Activated CD4-positive, alpha-beta T cell treated with anti-CD3 and anti-CD28 coated beads for 36 hours (primary cell): ENCODE data around the gene TNNC2. TPM values are rescaled to one million over a fixed set of nuclear protein-coding genes. Genes with fewer than 3 reads are reported as not detected.

Source experiments
- ATAC-seq: fragments of 200-7000 bp; cut with Tn5 transposase; one replicate; pipeline ENCODE4 v1.10.0; 2021; ENCODE audit warnings: mild to moderate bottlenecking, moderate library complexity
- CTCF ChIA-PET: fragments of 350-600 bp; sonication (Branson Sonifier 250); formaldehyde crosslinking; loops from one replicate; lab custom pipeline; 2021; ENCODE audit warnings: antibody characterized with exemption; lab: Charles Lee
- POLR2A ChIA-PET: fragments of 350-600 bp; sonication (Branson Sonifier 250); formaldehyde crosslinking; loops from one replicate; lab custom pipeline; 2021; ENCODE audit warnings: antibody characterized with exemption, inconsistent platforms; lab: Charles Lee
- DNase-seq: peaks from one replicate; pipeline ENCODE4 v3.0.0-alpha.2; 2020
- H3K27ac Mint-ChIP-seq: one replicate; pipeline ENCODE4 v1.8.0; 2021; ENCODE audit warnings: mixed read lengths
- H3K27me3 Mint-ChIP-seq: one replicate; pipeline ENCODE4 v1.8.0; 2021; ENCODE audit warnings: mixed read lengths
- H3K36me3 Mint-ChIP-seq: one replicate; pipeline ENCODE4 v1.8.0; 2021; ENCODE audit warnings: low read depth, mixed read lengths
- H3K4me1 Mint-ChIP-seq: one replicate; pipeline ENCODE4 v1.8.0; 2021; ENCODE audit warnings: mixed read lengths
- H3K4me3 Mint-ChIP-seq: one replicate; pipeline ENCODE4 v1.8.0; 2021; ENCODE audit warnings: mild to moderate bottlenecking, moderate library complexity, mixed read lengths
- H3K9me3 Mint-ChIP-seq: one replicate; pipeline ENCODE4 v1.8.0; 2021; ENCODE audit warnings: low read depth, mixed read lengths
- intact Hi-C, 2 experiments: fragments of 100-400 bp; cut with DNase I in 1 of 2; cut with micrococcal nuclease in 1 of 2; formaldehyde crosslinking; loops; one replicate each; pipeline versions ENCODE4 v1.14.2 to v1.15.1; 2022 to 2024; cut with DNase I, micrococcal nuclease
- total RNA-seq, 2 experiments: library from RNA; stranded (reverse); gene quantifications; one replicate each; pipeline ENCODE4 v1.2.3, GENCODE V29; 2021

Gene TNNC2
- total RNA-seq, 2 experiments from 2014 or later: not detected

DNA sequence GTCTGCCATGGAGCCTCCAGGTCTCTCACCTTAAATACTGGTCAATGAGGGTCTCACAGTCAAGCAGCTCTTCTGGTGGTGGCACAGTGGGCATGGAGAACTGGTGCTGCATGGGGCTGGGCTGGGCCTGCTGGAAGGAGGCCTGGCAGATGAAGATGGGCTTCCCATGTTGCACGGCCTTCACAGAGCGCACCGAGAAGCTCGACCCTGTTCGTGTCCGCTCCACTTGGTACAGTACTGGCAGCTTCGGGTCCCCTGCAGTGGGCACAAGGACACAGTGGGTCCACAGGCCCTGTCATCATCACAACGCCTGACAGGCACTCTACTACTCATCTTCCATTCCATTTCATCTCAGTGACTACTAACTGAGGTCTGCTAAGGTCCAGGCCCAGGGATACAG is 21.3 kb upstream of the TNNC2 start:
- no peak overlapping the region for H3K27ac Mint-ChIP-seq
- H3K4me1 Mint-ChIP-seq: peaks cover under 1% of the 10 kb centered on the region

GRCh38 chr20:45845452-45845851 is 18.3 kb upstream of the TNNC2 start:
- Mint-ChIP-seq H3K4me3 (no peak overlapping the region), H3K36me3 (peaks cover 11% of the 10 kb centered on the region), H3K27ac (no peak overlapping the region), H3K4me1 (no peaks in the 10 kb centered on the region), H3K9me3 (no peaks in the 10 kb centered on the region), H3K27me3 (no peaks in the 10 kb centered on the region)
- DNase-seq (no peak), ATAC-seq (no peak)
- ChIA-PET POLR2A (no interaction called here), CTCF (interaction anchor here (1.0 kb wide), 1 partner anchor 14 kb away, joined by 3 read pairs; no protein-coding TSS in a partner anchor)
- intact Hi-C loops: no loop called here

More for the DNA sequence above, 21.3 kb upstream of the TNNC2 start:
- ATAC-seq (no peak), DNase-seq (no peak)
- Mint-ChIP-seq H3K36me3 (peaks cover 18% of the 10 kb centered on the region), H3K27me3 (no peaks in the 10 kb centered on the region), H3K9me3 (no peaks in the 10 kb centered on the region), H3K4me3 (no peak overlapping the region)
- intact Hi-C loops: no loop called here
- ChIA-PET CTCF (no interaction called here), POLR2A (interaction anchor here (0.6 kb wide), 1 partner anchor 33 kb away, joined by 3 read pairs; no protein-coding TSS in a partner anchor)

GRCh38 chr20:45843506-45843905 is 16.4 kb upstream of the TNNC2 start:
- intact Hi-C loops: no loop called here
- ATAC-seq: no peak
- H3K4me3 Mint-ChIP-seq: no peak overlapping the region
- H3K4me1 Mint-ChIP-seq: no peaks in the 10 kb centered on the region
- no peaks in the 10 kb centered on the region for H3K27me3 Mint-ChIP-seq
- peaks cover 9% of the 10 kb centered on the region for H3K36me3 Mint-ChIP-seq
- POLR2A ChIA-PET: no interaction called here
- CTCF ChIA-PET: interaction anchor here (0.6 kb wide), 1 partner anchor 72 kb away, joined by 4 read pairs; no protein-coding TSS in a partner anchor
- no peak overlapping the region for H3K27ac Mint-ChIP-seq
- H3K9me3 Mint-ChIP-seq: no peaks in the 10 kb centered on the region
- DNase-seq: no peak

GRCh38 chr20:45842169-45842812 is 15.2 kb upstream of the TNNC2 start:
- ChIA-PET POLR2A (no interaction called here), CTCF (interaction anchor here (0.8 kb wide), 1 partner anchor 395 kb away, joined by 3 read pairs; no protein-coding TSS in a partner anchor)
- no peaks in the 10 kb centered on the region for H3K27me3 Mint-ChIP-seq
- peaks cover 4% of the 10 kb centered on the region for H3K36me3 Mint-ChIP-seq
- no peaks in the 10 kb centered on the region for H3K4me1 Mint-ChIP-seq
- intact Hi-C loops: no loop called here
- no peaks in the 10 kb centered on the region for H3K9me3 Mint-ChIP-seq
- no peak overlapping the region for H3K4me3 Mint-ChIP-seq
- no peak for ATAC-seq
- H3K27ac Mint-ChIP-seq: no peak overlapping the region
- no peak for DNase-seq

DNA sequence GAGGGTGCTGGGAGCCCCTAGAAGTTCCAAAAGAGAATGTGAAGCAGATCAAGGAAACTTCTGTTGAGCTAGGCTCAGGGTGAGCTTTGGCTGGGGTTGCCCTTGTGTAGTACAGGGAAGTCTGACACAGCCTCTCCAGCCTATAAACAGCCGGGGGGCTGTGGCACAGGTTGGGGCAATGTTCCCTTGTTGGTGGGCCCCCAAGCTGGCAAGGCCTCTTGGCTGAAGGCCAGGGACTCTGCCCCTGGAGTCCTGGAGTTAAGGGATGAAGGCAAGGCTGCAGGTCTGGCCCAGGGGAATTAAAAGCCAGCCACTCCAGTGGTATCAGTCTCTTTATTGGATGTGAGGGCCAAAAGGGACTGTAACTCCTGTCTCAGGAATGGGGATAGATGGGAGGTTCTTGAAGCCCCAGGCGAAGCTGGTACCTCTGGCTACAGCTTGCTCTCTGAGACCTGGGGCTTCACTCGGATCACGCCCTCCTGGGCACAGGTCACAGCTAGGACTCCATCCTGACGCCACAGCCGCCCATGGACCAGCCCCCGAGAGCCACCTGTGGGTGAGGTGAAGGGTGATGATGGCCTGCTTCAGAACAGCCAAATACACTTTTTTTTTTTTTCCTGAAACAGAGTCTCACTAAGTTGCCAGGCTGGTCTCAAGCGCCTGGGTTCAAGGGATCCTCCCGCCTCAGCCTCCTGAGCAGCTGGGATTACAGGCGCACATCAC is 14.5 kb upstream of the TNNC2 start:
- POLR2A ChIA-PET: no interaction called here
- Mint-ChIP-seq H3K4me3 (no peak overlapping the region), H3K9me3 (no peaks in the 10 kb centered on the region), H3K4me1 (no peaks in the 10 kb centered on the region), H3K27ac (no peak overlapping the region), H3K36me3 (peaks cover 4% of the 10 kb centered on the region), H3K27me3 (no peaks in the 10 kb centered on the region)
- intact Hi-C loops: no loop called here
- CTCF ChIA-PET: no interaction called here
- DNase-seq (no peak), ATAC-seq (no peak)

DNA sequence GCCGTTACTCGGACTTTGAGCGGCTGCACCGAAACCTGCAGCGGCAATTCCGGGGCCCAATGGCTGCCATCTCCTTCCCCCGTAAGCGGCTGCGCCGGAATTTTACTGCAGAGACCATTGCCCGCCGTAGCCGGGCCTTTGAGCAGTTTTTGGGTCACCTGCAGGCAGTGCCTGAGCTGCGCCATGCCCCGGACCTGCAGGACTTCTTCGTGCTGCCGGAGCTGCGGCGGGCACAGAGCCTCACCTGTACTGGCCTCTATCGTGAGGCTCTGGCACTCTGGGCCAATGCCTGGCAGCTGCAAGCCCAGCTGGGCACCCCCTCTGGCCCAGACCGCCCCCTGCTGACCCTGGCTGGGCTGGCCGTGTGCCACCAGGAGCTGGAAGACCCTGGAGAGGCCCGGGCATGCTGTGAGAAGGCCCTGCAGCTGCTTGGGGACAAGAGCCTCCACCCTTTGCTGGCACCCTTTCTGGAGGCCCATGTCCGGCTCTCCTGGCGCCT is 13.6 kb upstream of the TNNC2 start:
- Mint-ChIP-seq H3K27ac (no peak overlapping the region), H3K4me1 (no peaks in the 10 kb centered on the region), H3K4me3 (no peak overlapping the region), H3K36me3 (peaks cover 4% of the 10 kb centered on the region), H3K27me3 (no peaks in the 10 kb centered on the region), H3K9me3 (no peaks in the 10 kb centered on the region)
- DNase-seq (no peak), ATAC-seq (no peak)
- CTCF ChIA-PET: interaction anchor here (0.5 to 1.6 kb wide), 2 partner anchors 17 to 1592 kb away, joined by 3 to 6 read pairs; no protein-coding TSS in a partner anchor
- intact Hi-C loops: no loop called here
- POLR2A ChIA-PET: no interaction called here

GRCh38 chr20:45836841-45837240 is 9.7 kb upstream of the TNNC2 start:
- CTCF ChIA-PET: interaction anchor here (1.4 kb wide), 1 partner anchor 37 kb away, joined by 8 read pairs; no protein-coding TSS in a partner anchor
- no peak for DNase-seq
- peaks cover 9% of the 10 kb centered on the region for H3K4me1 Mint-ChIP-seq
- no peak overlapping the region for H3K4me3 Mint-ChIP-seq
- intact Hi-C loops: loop anchor here in 1 of 2 experiments (1.0 kb wide), 1 partner anchor 491 kb away; no protein-coding TSS in a partner anchor
- H3K27me3 Mint-ChIP-seq: no peaks in the 10 kb centered on the region
- no peak for ATAC-seq
- no peaks in the 10 kb centered on the region for H3K9me3 Mint-ChIP-seq
- POLR2A ChIA-PET: no interaction called here
- no peak overlapping the region for H3K27ac Mint-ChIP-seq
- no peaks in the 10 kb centered on the region for H3K36me3 Mint-ChIP-seq

DNA sequence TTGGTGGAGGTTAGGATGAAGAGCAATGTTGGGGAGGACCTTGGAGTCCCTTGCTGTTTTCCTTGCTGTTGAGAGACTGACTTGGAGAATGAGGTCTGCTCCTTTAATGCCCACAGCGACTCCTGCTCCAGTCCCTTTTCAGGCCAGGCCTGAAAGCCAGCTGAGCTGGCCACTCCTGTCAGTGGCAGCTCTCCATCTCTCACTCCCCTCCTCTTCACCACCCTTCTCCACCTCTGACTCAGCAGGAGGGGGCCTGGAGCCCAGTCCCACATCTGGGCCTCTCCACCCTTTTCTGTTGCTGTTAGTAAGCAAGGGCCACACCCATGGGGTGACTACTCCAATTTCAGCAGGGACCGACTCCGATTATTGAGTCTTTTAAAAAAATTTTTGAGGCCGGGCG is 8.7 kb upstream of the TNNC2 start:
- DNase-seq: no peak
- Mint-ChIP-seq H3K4me1 (peaks cover 9% of the 10 kb centered on the region), H3K27ac (no peak overlapping the region), H3K36me3 (no peaks in the 10 kb centered on the region), H3K27me3 (no peaks in the 10 kb centered on the region), H3K4me3 (no peak overlapping the region), H3K9me3 (no peaks in the 10 kb centered on the region)
- ChIA-PET CTCF (interaction anchor here (0.5 kb wide), 1 partner anchor 43 kb away, joined by 3 read pairs; no protein-coding TSS in a partner anchor), POLR2A (interaction anchor here (0.9 kb wide), 1 partner anchor 25 kb away, joined by 3 read pairs; no protein-coding TSS in a partner anchor)
- intact Hi-C loops: no loop called here
- no peak for ATAC-seq

DNA sequence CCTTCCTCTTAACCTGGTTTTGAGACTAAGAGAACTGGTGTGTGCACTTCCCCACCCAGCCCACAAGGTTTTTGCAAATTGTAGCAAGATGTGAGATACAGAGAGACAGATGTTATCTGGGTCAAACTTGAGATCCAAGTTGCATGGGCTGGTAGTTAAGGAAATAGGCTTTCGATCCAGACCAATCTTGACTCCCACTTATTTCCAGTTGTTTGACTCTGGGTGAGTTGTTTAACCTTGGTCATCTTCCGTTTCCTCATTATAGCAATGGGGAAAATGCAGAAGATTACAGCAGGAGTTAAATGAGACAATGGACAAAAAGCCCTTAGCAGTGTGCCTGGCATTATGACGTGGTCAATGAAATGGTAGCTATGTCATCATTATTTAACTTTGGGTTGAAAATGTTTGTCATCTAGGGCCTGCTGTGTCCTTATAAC is 8.2 kb upstream of the TNNC2 start:
- no peak for DNase-seq
- peaks cover 9% of the 10 kb centered on the region for H3K4me1 Mint-ChIP-seq
- no peak overlapping the region for H3K27ac Mint-ChIP-seq
- ChIA-PET CTCF (no interaction called here), POLR2A (interaction anchor here (0.9 kb wide), 1 partner anchor 24 kb away, joined by 3 read pairs; no protein-coding TSS in a partner anchor)
- H3K27me3 Mint-ChIP-seq: no peaks in the 10 kb centered on the region
- intact Hi-C loops: no loop called here
- no peak overlapping the region for H3K4me3 Mint-ChIP-seq
- no peaks in the 10 kb centered on the region for H3K9me3 Mint-ChIP-seq
- H3K36me3 Mint-ChIP-seq: no peaks in the 10 kb centered on the region
- no peak for ATAC-seq

- H3K4me3 Mint-ChIP-seq: peak overlapping the region; percentile 69
- H3K27me3 Mint-ChIP-seq: no peaks in the 10 kb centered on the region
- no peaks in the 10 kb centered on the region for H3K36me3 Mint-ChIP-seq
- ChIA-PET POLR2A (no interaction called here), CTCF (interaction anchor here (2.1 kb wide), 1 partner anchor 35 kb away, joined by 8 read pairs; no protein-coding TSS in a partner anchor)
- ATAC-seq (no peak), DNase-seq (no peak)
- intact Hi-C loops: no loop called here
- H3K9me3 Mint-ChIP-seq: no peaks in the 10 kb centered on the region
- H3K27ac Mint-ChIP-seq: no peak overlapping the region
- peaks cover 9% of the 10 kb centered on the region for H3K4me1 Mint-ChIP-seq
These were observed 7.7 kb upstream of the TNNC2 start for GRCh38 chr20:45834797-45835161.
